Activated naive CD4-positive, alpha-beta T cell treated with anti-CD3 and anti-CD28 coated beads, Interleukin-2, amount 50 U/mL, for 24 hours (primary cell): ENCODE data around the gene CORO2A.
"Not testable (repeated sequence)": the region's sequence is repeated elsewhere in the genome, so short reads cannot be mapped to it uniquely, and the experiment has no call there.

Experiments
- H3K27ac Mint-ChIP-seq: one replicate; pipeline ENCODE4 v1.8.0; 2021; ENCODE audit warnings: mild to moderate bottlenecking, mixed read lengths
- H3K27me3 Mint-ChIP-seq: one replicate; pipeline ENCODE4 v1.8.0; 2021; ENCODE audit warnings: mixed read lengths
- H3K36me3 Mint-ChIP-seq: one replicate; pipeline ENCODE4 v1.8.0; 2021; ENCODE audit warnings: mixed read lengths
- H3K4me1 Mint-ChIP-seq: one replicate; pipeline ENCODE4 v1.8.0; 2021; ENCODE audit warnings: mixed read lengths
- H3K4me3 Mint-ChIP-seq: one replicate; pipeline ENCODE4 v1.8.0; 2021; ENCODE audit warnings: mild to moderate bottlenecking, mixed read lengths
- H3K9me3 Mint-ChIP-seq: one replicate; pipeline ENCODE4 v1.8.0; 2021; ENCODE audit warnings: mixed read lengths

The CORO2A gene

GRCh38 chr9:98086461-98086860 lies 106.0 kb downstream of the CORO2A start:
- Mint-ChIP-seq H3K9me3 (no peaks in the 10 kb centered on the region), H3K4me1 (peaks cover 65% of the 10 kb centered on the region), H3K4me3 (peak overlapping the region; percentile 51), H3K27me3 (no peaks in the 10 kb centered on the region), H3K36me3 (peaks cover 20% of the 10 kb centered on the region), H3K27ac (peak overlapping the region; percentile 56)

GRCh38 chr9:98085944-98086343 lies 106.5 kb downstream of the CORO2A start:
- H3K9me3 Mint-ChIP-seq = no peaks in the 10 kb centered on the region
- H3K27me3 Mint-ChIP-seq = no peaks in the 10 kb centered on the region
- H3K4me1 Mint-ChIP-seq = peaks cover 67% of the 10 kb centered on the region
- H3K4me3 Mint-ChIP-seq = no peak overlapping the region
- peaks cover 20% of the 10 kb centered on the region for H3K36me3 Mint-ChIP-seq
- no peak overlapping the region for H3K27ac Mint-ChIP-seq

GRCh38 chr9:98085058-98085457 lies 107.4 kb downstream of the CORO2A start:
- Mint-ChIP-seq H3K9me3 (no peaks in the 10 kb centered on the region), H3K27ac (peak overlapping the region; percentile 43), H3K36me3 (peaks cover 18% of the 10 kb centered on the region), H3K4me1 (peaks cover 62% of the 10 kb centered on the region), H3K4me3 (no peak overlapping the region), H3K27me3 (no peaks in the 10 kb centered on the region)

- no peak overlapping the region for H3K4me3 Mint-ChIP-seq
- H3K9me3 Mint-ChIP-seq = no peaks in the 10 kb centered on the region
- no peaks in the 10 kb centered on the region for H3K27me3 Mint-ChIP-seq
- H3K4me1 Mint-ChIP-seq = peaks cover 55% of the 10 kb centered on the region
- no peak overlapping the region for H3K27ac Mint-ChIP-seq
- peaks cover 16% of the 10 kb centered on the region for H3K36me3 Mint-ChIP-seq
Measured at GRCh38 chr9:98084396-98084795, 108.0 kb downstream of the CORO2A start.

GRCh38 chr9:98083566-98084183 lies 108.8 kb downstream of the CORO2A start:
- Mint-ChIP-seq H3K27me3 (no peaks in the 10 kb centered on the region), H3K4me1 (peaks cover 59% of the 10 kb centered on the region), H3K9me3 (no peaks in the 10 kb centered on the region), H3K4me3 (no peak overlapping the region), H3K36me3 (peaks cover 16% of the 10 kb centered on the region), H3K27ac (peak overlapping the region; percentile 15)

GRCh38 chr9:98083061-98083501 lies 109.4 kb downstream of the CORO2A start:
- Mint-ChIP-seq H3K4me3 (no peak overlapping the region), H3K27me3 (no peaks in the 10 kb centered on the region), H3K9me3 (no peaks in the 10 kb centered on the region), H3K27ac (peak overlapping the region; percentile 15), H3K4me1 (peaks cover 61% of the 10 kb centered on the region), H3K36me3 (peaks cover 18% of the 10 kb centered on the region)

- Mint-ChIP-seq H3K36me3 (peaks cover 20% of the 10 kb centered on the region), H3K4me3 (peak overlapping the region; percentile 36), H3K27ac (peak overlapping the region; percentile 77), H3K9me3 (no peaks in the 10 kb centered on the region), H3K27me3 (no peaks in the 10 kb centered on the region), H3K4me1 (peaks cover 68% of the 10 kb centered on the region)
Measured at GRCh38 chr9:98081477-98082219, 110.8 kb downstream of the CORO2A start.

GRCh38 chr9:98080780-98081179 lies 111.7 kb downstream of the CORO2A start:
- H3K36me3 Mint-ChIP-seq = peaks cover 15% of the 10 kb centered on the region
- H3K4me1 Mint-ChIP-seq = peaks cover 67% of the 10 kb centered on the region
- no peaks in the 10 kb centered on the region for H3K9me3 Mint-ChIP-seq
- no peak overlapping the region for H3K4me3 Mint-ChIP-seq
- H3K27me3 Mint-ChIP-seq = no peaks in the 10 kb centered on the region
- H3K27ac Mint-ChIP-seq = peak overlapping the region; percentile 77

GRCh38 chr9:98080326-98080725 lies 112.1 kb downstream of the CORO2A start:
- Mint-ChIP-seq H3K27me3 (no peaks in the 10 kb centered on the region), H3K4me1 (peaks cover 67% of the 10 kb centered on the region), H3K4me3 (no peak overlapping the region), H3K36me3 (peaks cover 15% of the 10 kb centered on the region), H3K27ac (no peak overlapping the region), H3K9me3 (no peaks in the 10 kb centered on the region)

- H3K4me1 Mint-ChIP-seq = peaks cover 75% of the 10 kb centered on the region
- no peak overlapping the region for H3K4me3 Mint-ChIP-seq
Measured at GRCh38 chr9:98078895-98079294, 113.5 kb downstream of the CORO2A start.

GRCh38 chr9:98076514-98076890 lies 115.9 kb downstream of the CORO2A start:
- Mint-ChIP-seq H3K4me1 (peaks cover 52% of the 10 kb centered on the region), H3K27ac (peak overlapping the region; percentile 30)
- H3K27me3 Mint-ChIP-seq, H3K4me3 Mint-ChIP-seq, H3K9me3 Mint-ChIP-seq, H3K36me3 Mint-ChIP-seq: not testable (repeated sequence)

More at GRCh38 chr9:98078895-98079294, 113.5 kb downstream of the CORO2A start:
- Mint-ChIP-seq H3K36me3 (peaks cover 12% of the 10 kb centered on the region), H3K9me3 (no peaks in the 10 kb centered on the region), H3K27ac (peak overlapping the region; percentile 59), H3K27me3 (no peaks in the 10 kb centered on the region)

- Mint-ChIP-seq H3K4me1 (peaks cover 51% of the 10 kb centered on the region), H3K27me3 (no peaks in the 10 kb centered on the region), H3K27ac (peak overlapping the region; percentile 88), H3K4me3 (peak overlapping the region; percentile 59), H3K36me3 (peaks cover 6% of the 10 kb centered on the region), H3K9me3 (no peaks in the 10 kb centered on the region)
Measured at GRCh38 chr9:98075332-98075805, 117.1 kb downstream of the CORO2A start.

GRCh38 chr9:98074115-98074990 lies 118.1 kb downstream of the CORO2A start:
- H3K4me1 Mint-ChIP-seq = peaks cover 51% of the 10 kb centered on the region
- no peaks in the 10 kb centered on the region for H3K9me3 Mint-ChIP-seq
- no peaks in the 10 kb centered on the region for H3K27me3 Mint-ChIP-seq
- peak overlapping the region; percentile 88 for H3K27ac Mint-ChIP-seq
- H3K36me3 Mint-ChIP-seq = peaks cover 6% of the 10 kb centered on the region
- H3K4me3 Mint-ChIP-seq = no peak overlapping the region

GRCh38 chr9:98071737-98072136 lies 120.7 kb downstream of the CORO2A start:
- Mint-ChIP-seq H3K36me3 (no peaks in the 10 kb centered on the region), H3K27ac (no peak overlapping the region), H3K27me3 (no peaks in the 10 kb centered on the region), H3K4me3 (no peak overlapping the region), H3K9me3 (no peaks in the 10 kb centered on the region), H3K4me1 (peaks cover 37% of the 10 kb centered on the region)
